Astrocyte (in vitro differentiated cells and primary cell): ENCODE results near the gene FN1. TPM values are rescaled to one million over a fixed set of nuclear protein-coding genes. Genes with fewer than 3 reads are reported as not detected.

Experiments used
- DNase-seq: peaks from one replicate; pipeline ENCODE4 v3.0.0-alpha.2; 2010; ENCODE audit warnings: low read depth
- FAIRE-seq: peaks from 2 replicates; lab custom pipeline; 2011; peaks lifted over from hg19 to GRCh38; lab: Jason Lieb, UNC
- H2AFZ ChIP-seq: 2 replicates; pipeline ENCODE4 v1.6.0; 2012; ENCODE audit warnings: low read depth, low read length, inconsistent platforms
- H3K27ac ChIP-seq: 2 replicates; pipeline ENCODE4 v1.5.1; 2011; ENCODE audit warnings: low read depth, low read length, inconsistent platforms
- H3K27me3 ChIP-seq: 2 replicates; pipeline ENCODE4 v1.6.0; 2011; ENCODE audit warnings: low read length, inconsistent platforms; ENCODE audit not compliant: insufficient read depth
- H3K36me3 ChIP-seq: 2 replicates; pipeline ENCODE4 v1.5.1; 2011; ENCODE audit warnings: low read length, inconsistent platforms; ENCODE audit not compliant: insufficient read depth
- H3K4me1 ChIP-seq: 2 replicates; pipeline ENCODE4 v1.5.1; 2011; ENCODE audit warnings: low read length, inconsistent platforms; ENCODE audit not compliant: insufficient read depth
- H3K4me2 ChIP-seq: 2 replicates; pipeline ENCODE4 v1.6.0; 2012; ENCODE audit warnings: low read length, inconsistent platforms
- H3K4me3 ChIP-seq: 2 replicates; pipeline ENCODE4 v1.5.1; 2011; ENCODE audit warnings: low read depth, mild to moderate bottlenecking, low read length, inconsistent platforms; ENCODE audit not compliant: insufficient read depth
- H3K79me2 ChIP-seq: 2 replicates; pipeline ENCODE4 v1.6.0; 2012; ENCODE audit warnings: mild to moderate bottlenecking, low read length, inconsistent platforms; ENCODE audit not compliant: insufficient read depth
- H3K9ac ChIP-seq: 2 replicates; pipeline ENCODE4 v1.6.0; 2012; ENCODE audit warnings: mild to moderate bottlenecking, low read length, inconsistent platforms
- H3K9me3 ChIP-seq: 2 replicates; pipeline ENCODE4 v1.5.1; 2012; ENCODE audit warnings: low read depth, mild to moderate bottlenecking, low read length, inconsistent platforms; ENCODE audit not compliant: insufficient read depth
- H4K20me1 ChIP-seq: 2 replicates; pipeline ENCODE4 v1.6.0; 2012; ENCODE audit warnings: low read length, inconsistent platforms; ENCODE audit not compliant: insufficient read depth
- H3K27ac Mint-ChIP-seq: one replicate; pipeline ENCODE4 v1.8.0; 2021; ENCODE audit warnings: mild to moderate bottlenecking, mixed read lengths; ENCODE audit not compliant: unreplicated experiment
- H3K27me3 Mint-ChIP-seq: one replicate; pipeline ENCODE4 v1.8.0; 2021; ENCODE audit warnings: low read depth, mixed read lengths; ENCODE audit not compliant: unreplicated experiment
- H3K36me3 Mint-ChIP-seq: one replicate; pipeline ENCODE4 v1.8.0; 2021; ENCODE audit warnings: low read depth, mixed read lengths; ENCODE audit not compliant: unreplicated experiment
- H3K4me1 Mint-ChIP-seq: one replicate; pipeline ENCODE4 v1.8.0; 2021; ENCODE audit warnings: low read depth, mixed read lengths; ENCODE audit not compliant: unreplicated experiment
- H3K4me3 Mint-ChIP-seq: one replicate; pipeline ENCODE4 v1.8.0; 2021; ENCODE audit warnings: mild to moderate bottlenecking, moderate library complexity, mixed read lengths; ENCODE audit not compliant: unreplicated experiment
- H3K9me3 Mint-ChIP-seq: one replicate; pipeline ENCODE4 v1.8.0; 2021; ENCODE audit warnings: mild to moderate bottlenecking, mixed read lengths; ENCODE audit not compliant: unreplicated experiment
- EZH2 ChIP-seq: IDR thresholded peaks from 2 replicates; pipeline ENCODE4 v1.6.1; 2012; ENCODE audit warnings: mild to moderate bottlenecking, low read length, inconsistent platforms; ENCODE audit not compliant: insufficient read depth
- total RNA-seq: library from RNA; stranded (reverse); gene quantifications from 2 replicates; pipeline ENCODE4 v1.2.1, GENCODE V29; 2021
- TF ChIP-seq, protein P1 (sequence below): IDR thresholded peaks from 2 replicates; pipeline ENCODE4 v1.5.1; 2011; ENCODE audit warnings: low read depth, mild to moderate bottlenecking, inconsistent platforms, low read length, moderate library complexity; ENCODE audit not compliant: insufficient read depth

FN1 gene
- total RNA-seq, 1 donor from 2014 or later, result 17,010 TPM

DNA sequence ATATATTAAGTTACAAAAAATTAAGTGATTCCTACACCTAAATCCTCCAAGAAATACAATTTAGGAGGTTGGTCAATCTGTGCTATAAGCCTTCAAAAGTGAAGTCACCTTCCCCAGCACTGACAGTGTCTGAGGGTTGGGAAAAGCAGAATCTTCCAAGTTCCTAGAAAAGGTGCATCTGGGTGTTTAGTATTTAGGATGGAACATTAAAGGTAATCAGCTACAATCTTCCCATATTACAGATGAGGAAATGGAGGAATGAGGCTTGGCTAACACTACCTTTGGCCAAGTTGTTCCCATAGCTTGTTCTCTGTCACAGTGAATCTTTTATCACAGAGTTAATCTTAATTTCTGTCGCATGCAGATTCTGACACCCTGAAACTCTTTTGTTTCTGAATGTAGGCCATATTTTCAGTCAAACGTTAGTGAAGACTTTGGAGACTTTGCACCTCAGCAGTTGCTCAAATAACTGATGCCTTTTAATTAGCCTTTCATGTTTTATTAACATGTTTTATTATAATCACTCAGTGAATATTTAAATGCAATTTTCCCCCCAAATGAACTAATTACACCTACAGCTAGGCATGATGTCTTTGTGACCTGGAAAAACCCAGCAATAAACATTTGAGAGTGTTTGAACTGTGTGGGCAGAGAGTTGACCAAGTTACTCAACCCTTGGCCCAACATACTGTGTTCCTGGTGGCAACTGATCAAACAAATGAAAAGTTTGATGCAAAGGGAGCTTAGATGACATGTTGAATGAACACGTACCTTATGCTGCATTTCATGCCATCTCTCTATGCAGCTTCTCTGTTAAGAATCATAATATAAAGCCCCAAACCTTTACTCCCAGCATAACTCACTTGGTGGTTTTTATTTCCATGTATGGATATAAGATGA, 17.6 kb downstream of the FN1 start:
- H4K20me1 ChIP-seq, result peaks cover 96% of the 10 kb centered on the region
- FAIRE-seq (peak; percentile 72), DNase-seq (no peak)
- peaks cover 95% of the 10 kb centered on the region for H3K36me3 ChIP-seq
- Mint-ChIP-seq H3K4me3 (peak overlapping the region; percentile 78), H3K4me1 (peaks cover 52% of the 10 kb centered on the region), H3K9me3 (no peaks in the 10 kb centered on the region), H3K36me3 (peaks cover 13% of the 10 kb centered on the region), H3K27me3 (no peaks in the 10 kb centered on the region), H3K27ac (peak overlapping the region; percentile 77)
- no peaks in the 10 kb centered on the region for H3K27me3 ChIP-seq
- H3K9me3 ChIP-seq, result no peaks in the 10 kb centered on the region
- TF ChIP-seq, protein P1, sequence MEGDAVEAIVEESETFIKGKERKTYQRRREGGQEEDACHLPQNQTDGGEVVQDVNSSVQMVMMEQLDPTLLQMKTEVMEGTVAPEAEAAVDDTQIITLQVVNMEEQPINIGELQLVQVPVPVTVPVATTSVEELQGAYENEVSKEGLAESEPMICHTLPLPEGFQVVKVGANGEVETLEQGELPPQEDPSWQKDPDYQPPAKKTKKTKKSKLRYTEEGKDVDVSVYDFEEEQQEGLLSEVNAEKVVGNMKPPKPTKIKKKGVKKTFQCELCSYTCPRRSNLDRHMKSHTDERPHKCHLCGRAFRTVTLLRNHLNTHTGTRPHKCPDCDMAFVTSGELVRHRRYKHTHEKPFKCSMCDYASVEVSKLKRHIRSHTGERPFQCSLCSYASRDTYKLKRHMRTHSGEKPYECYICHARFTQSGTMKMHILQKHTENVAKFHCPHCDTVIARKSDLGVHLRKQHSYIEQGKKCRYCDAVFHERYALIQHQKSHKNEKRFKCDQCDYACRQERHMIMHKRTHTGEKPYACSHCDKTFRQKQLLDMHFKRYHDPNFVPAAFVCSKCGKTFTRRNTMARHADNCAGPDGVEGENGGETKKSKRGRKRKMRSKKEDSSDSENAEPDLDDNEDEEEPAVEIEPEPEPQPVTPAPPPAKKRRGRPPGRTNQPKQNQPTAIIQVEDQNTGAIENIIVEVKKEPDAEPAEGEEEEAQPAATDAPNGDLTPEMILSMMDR, result no peak
- TF ChIP-seq EZH2, result no peak
- peak overlapping the region; percentile 23 for H3K4me3 ChIP-seq
- H3K79me2 ChIP-seq, result peaks cover 75% of the 10 kb centered on the region
- peak overlapping the region; percentile 42 for H3K27ac ChIP-seq
- H3K4me2 ChIP-seq, result peak overlapping the region; percentile 59
- peak overlapping the region; percentile 19 for H3K9ac ChIP-seq
- H3K4me1 ChIP-seq, result peaks cover 49% of the 10 kb centered on the region
- no peak overlapping the region for H2AFZ ChIP-seq

DNA sequence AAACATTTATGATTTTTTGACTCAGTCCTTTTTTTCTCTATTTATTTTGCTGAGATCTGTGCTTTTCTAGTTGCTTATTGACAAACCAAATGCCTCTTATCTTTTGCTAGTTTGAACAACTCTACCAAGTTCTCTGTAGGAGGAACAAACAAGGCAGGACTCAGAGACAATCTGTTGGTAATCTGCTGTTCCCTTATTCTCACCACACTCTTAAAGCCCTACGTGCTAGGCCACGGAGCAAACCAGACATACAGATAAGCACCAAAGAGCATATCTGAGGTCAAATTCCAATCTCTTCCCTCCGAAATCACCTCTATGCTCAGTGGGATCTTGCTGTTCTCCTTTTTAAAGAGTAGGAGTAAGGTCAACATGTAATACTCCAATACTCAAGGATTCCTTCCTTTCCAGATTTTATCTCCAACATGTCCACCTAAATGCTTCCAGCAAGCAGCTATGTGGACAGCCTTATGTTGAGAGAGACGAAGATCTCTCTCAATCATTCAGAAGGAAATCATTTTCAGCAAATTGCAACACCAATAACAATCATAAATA, 18.4 kb downstream of the FN1 start:
- Histone ChIP-seq H3K9me3 (no peaks in the 10 kb centered on the region), H2AFZ (no peak overlapping the region), H4K20me1 (peaks cover 95% of the 10 kb centered on the region), H3K79me2 (peaks cover 72% of the 10 kb centered on the region), H3K9ac (peak overlapping the region; percentile 62), H3K4me2 (peak overlapping the region; percentile 59), H3K4me1 (peaks cover 51% of the 10 kb centered on the region), H3K4me3 (peak overlapping the region; percentile 40), H3K27me3 (no peaks in the 10 kb centered on the region), H3K27ac (peak overlapping the region; percentile 38), H3K36me3 (peaks cover 94% of the 10 kb centered on the region)
- Mint-ChIP-seq H3K4me3 (peak overlapping the region; percentile 73), H3K36me3 (peaks cover 13% of the 10 kb centered on the region), H3K27ac (peak overlapping the region; percentile 79), H3K9me3 (no peaks in the 10 kb centered on the region), H3K4me1 (peaks cover 49% of the 10 kb centered on the region), H3K27me3 (no peaks in the 10 kb centered on the region)
- TF ChIP-seq, protein P1, result no peak
- TF ChIP-seq EZH2, result no peak
- no peak for FAIRE-seq
- no peak for DNase-seq
